Measurements from ENCODE around the gene MRPL58.

The MRPL58 gene

DNA sequence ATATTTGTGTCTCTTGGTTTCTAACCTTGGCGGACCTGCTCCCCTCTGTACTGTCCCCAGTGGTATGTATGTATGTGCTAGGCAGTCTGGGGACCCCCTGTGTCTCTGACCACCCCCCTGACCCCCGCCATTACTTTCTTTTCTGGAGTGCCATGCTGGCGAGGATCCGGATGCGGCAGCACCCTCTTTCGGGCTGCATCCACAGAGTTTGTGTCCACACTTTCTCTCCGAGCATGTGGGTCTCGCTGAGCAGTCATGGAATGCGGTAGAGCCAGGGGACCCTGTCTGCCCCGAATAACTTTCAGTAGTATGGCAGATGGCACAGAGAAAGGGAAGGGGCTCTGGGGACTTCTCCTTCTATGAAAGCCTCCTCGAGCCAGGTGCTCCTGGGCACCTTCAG lies 51.6 kb downstream of the MRPL58 start:
- peaks cover 37 to 43% of the 10 kb centered on the region in 2 donors for H3K36me3 ChIP-seq (ENCODE audit: control insufficient read depth in 2 of 2, insufficient read depth in 2 of 2, low read length in 2 of 2)
- H3K4me1 ChIP-seq (ENCODE audit: control insufficient read depth, insufficient read depth, low read length) = peaks cover 8% of the 10 kb centered on the region
- H3K9me3 ChIP-seq (ENCODE audit: control insufficient read depth in 2 of 2, low read length in 2 of 2) = no peaks in the 10 kb centered on the region
- no peak overlapping the region for H3K9ac ChIP-seq (ENCODE audit: low read length in 2 of 2)
- H3K27ac ChIP-seq (ENCODE audit: low read length) = no peak overlapping the region
- no peaks in the 10 kb centered on the region for H3K27me3 ChIP-seq (ENCODE audit: control insufficient read depth in 1 of 2, insufficient read depth in 2 of 2, low read length in 2 of 2)
- H3K4me3 ChIP-seq (ENCODE audit: low read length in 2 of 2) = no peak overlapping the region

DNA sequence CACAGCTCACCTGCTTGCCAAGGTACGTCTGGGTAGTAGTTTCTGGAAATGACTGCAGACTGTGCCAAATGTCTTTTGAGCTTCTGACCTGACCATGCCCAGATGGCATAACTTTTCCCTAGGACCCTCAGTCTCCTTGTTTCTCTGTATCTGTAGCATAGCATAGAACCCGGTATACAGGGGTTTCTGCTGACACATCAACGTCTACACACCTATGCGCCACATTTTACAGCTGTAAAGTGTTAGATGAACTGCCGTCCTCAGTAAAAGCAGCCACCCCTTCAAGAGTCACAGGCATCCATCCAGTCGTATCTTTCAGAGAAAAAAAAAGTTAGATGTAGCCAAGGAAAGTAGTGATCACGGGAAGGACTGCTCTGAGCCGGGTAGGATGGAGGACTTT lies 52.0 kb downstream of the MRPL58 start:
- no peaks in the 10 kb centered on the region for H3K9me3 ChIP-seq (ENCODE audit: control insufficient read depth in 2 of 2, low read length in 2 of 2)
- no peaks in the 10 kb centered on the region for H3K27me3 ChIP-seq (ENCODE audit: control insufficient read depth in 1 of 2, insufficient read depth in 2 of 2, low read length in 2 of 2)
- no peak overlapping the region for H3K9ac ChIP-seq (ENCODE audit: low read length in 2 of 2)
- H3K27ac ChIP-seq (ENCODE audit: low read length) = no peak overlapping the region
- peaks cover 5% of the 10 kb centered on the region for H3K4me1 ChIP-seq (ENCODE audit: control insufficient read depth, insufficient read depth, low read length)
- H3K4me3 ChIP-seq (ENCODE audit: low read length in 2 of 2) = no peak overlapping the region
- peaks cover 37 to 40% of the 10 kb centered on the region in 2 donors for H3K36me3 ChIP-seq (ENCODE audit: control insufficient read depth in 2 of 2, insufficient read depth in 2 of 2, low read length in 2 of 2)

DNA sequence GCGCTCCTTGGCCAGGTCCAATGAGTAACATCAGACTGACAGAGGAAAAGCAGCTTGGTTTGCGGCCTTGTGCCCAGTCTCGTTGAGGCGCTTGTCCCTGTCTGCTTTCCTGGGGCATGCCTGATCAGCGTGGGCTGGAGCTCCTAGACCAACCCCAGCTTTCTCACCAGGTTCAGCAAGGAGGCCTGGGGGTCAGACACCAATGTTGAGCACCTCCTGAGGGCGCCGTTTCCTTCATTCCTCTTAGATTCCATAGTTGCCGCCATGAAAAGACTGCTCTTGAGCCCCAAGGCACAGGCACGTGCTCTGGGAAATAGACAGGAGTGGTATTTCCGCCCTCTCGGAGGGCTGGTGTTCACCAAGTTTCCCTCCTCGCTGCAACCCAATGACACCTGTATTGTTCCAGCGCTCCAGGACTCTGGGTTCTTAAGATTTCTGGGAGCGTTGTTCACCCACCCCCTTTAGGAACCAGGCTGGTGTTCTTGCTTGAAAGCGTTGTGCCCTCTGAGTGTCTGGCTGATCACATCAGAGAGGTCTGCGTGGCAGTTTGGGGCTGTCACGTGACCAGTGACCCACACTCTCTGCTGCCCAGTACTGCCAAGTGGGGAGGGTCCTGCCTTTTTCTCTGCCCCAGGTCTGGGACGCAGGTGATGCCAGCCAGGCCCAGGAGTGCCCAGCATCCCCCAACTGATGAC lies 52.5 kb downstream of the MRPL58 start:
- H3K4me1 ChIP-seq (ENCODE audit: control insufficient read depth, insufficient read depth, low read length) = no peaks in the 10 kb centered on the region
- no peak overlapping the region for H3K4me3 ChIP-seq (ENCODE audit: low read length in 2 of 2)
- no peak overlapping the region for H3K9ac ChIP-seq (ENCODE audit: low read length in 2 of 2)
- no peak overlapping the region for H3K27ac ChIP-seq (ENCODE audit: low read length)
- H3K9me3 ChIP-seq (ENCODE audit: control insufficient read depth in 2 of 2, low read length in 2 of 2) = no peaks in the 10 kb centered on the region
- no peaks in the 10 kb centered on the region for H3K27me3 ChIP-seq (ENCODE audit: control insufficient read depth in 1 of 2, insufficient read depth in 2 of 2, low read length in 2 of 2)
- H3K36me3 ChIP-seq (ENCODE audit: control insufficient read depth in 2 of 2, insufficient read depth in 2 of 2, low read length in 2 of 2) = peaks cover 37% of the 10 kb centered on the region in 2 donors

DNA sequence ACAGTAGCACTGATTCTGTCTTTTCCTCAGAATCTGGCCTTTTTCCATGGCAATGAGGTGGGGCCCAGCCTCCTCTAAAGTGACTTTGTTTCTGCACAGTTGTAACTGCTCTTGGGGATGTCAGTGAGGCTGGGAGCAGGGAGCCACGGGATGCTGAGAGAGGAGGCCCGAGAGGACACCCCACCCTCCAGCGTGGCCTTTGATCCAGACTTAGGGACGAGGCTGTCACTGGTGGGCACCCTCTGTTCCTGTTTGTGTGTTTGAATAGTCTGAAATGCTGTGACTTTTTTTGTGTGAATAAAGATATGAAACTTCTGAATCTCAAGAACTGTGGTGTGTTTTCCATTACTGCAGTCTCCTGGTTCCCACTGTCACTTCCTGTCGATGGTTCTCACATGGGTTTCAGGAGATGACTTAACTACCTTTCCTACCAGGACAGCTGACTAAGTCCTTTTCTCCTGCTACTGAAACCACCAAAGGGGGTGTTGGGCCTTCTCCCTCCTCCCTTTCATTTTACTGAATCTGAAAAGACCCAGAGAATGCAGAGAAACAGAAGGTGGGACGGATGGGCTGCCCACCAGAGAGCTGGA lies 53.2 kb downstream of the MRPL58 start:
- Histone ChIP-seq H3K27me3 (ENCODE audit: control insufficient read depth in 1 of 2, insufficient read depth in 2 of 2, low read length in 2 of 2) (no peaks in the 10 kb centered on the region), H3K36me3 (ENCODE audit: control insufficient read depth in 2 of 2, insufficient read depth in 2 of 2, low read length in 2 of 2) (peaks cover 35 to 37% of the 10 kb centered on the region in 2 donors), H3K27ac (ENCODE audit: low read length) (no peak overlapping the region), H3K4me1 (ENCODE audit: control insufficient read depth, insufficient read depth, low read length) (no peaks in the 10 kb centered on the region), H3K4me3 (ENCODE audit: low read length in 2 of 2) (no peak overlapping the region), H3K9ac (ENCODE audit: low read length in 2 of 2) (no peak overlapping the region), H3K9me3 (ENCODE audit: control insufficient read depth in 2 of 2, low read length in 2 of 2) (no peaks in the 10 kb centered on the region)

DNA sequence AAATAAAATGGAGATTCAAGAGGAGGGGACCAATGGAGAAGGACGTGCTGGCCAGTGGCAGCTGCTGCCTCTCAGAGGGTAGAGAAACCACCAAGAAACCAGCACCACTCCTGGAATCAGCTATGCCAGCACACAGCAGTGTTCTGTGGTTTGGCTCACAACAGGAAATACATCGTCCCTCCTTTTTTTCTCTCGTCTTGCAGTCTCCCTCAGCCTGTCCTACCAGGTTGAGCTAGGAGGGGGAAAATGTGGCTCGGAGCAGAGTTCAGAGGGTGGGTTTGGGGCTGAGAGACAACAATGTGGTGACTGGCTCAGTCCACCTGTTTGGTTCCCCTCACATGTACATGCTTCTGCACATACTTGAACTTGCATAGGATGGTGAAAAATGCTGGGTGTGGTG lies 55.4 kb downstream of the MRPL58 start:
- no peaks in the 10 kb centered on the region for H3K9me3 ChIP-seq (ENCODE audit: control insufficient read depth in 2 of 2, low read length in 2 of 2)
- no peak overlapping the region for H3K9ac ChIP-seq (ENCODE audit: low read length in 2 of 2)
- no peaks in the 10 kb centered on the region for H3K4me1 ChIP-seq (ENCODE audit: control insufficient read depth, insufficient read depth, low read length)
- no peak overlapping the region for H3K27ac ChIP-seq (ENCODE audit: low read length)
- H3K27me3 ChIP-seq (ENCODE audit: control insufficient read depth in 1 of 2, insufficient read depth in 2 of 2, low read length in 2 of 2) = no peaks in the 10 kb centered on the region
- no peak overlapping the region for H3K4me3 ChIP-seq (ENCODE audit: low read length in 2 of 2)
- H3K36me3 ChIP-seq (ENCODE audit: control insufficient read depth in 2 of 2, insufficient read depth in 2 of 2, low read length in 2 of 2) = peaks cover 20% of the 10 kb centered on the region in 2 donors

DNA sequence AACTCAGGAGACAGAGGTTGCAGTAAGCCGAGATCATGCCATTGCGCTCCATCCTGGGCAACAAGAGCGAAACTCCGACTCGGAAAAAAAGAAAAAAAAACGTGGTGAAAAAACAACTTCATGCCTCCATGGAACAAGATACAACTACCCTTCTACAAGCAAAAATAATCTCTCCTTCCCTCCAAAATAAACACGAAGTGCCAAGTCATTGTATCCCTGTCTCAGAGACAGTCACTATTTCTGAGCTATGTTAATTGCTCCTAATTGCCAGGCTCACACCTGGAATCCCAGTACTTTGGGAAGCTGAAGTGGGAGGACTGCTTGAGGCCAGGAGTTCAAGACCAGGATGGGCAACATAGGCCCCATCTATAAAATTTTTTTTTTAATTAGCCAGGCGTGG lies 56.3 kb downstream of the MRPL58 start:
- Histone ChIP-seq H3K4me3 (ENCODE audit: low read length in 2 of 2) (no peak overlapping the region), H3K36me3 (ENCODE audit: control insufficient read depth in 2 of 2, insufficient read depth in 2 of 2, low read length in 2 of 2) (peaks cover 11% of the 10 kb centered on the region in 2 donors), H3K27me3 (ENCODE audit: control insufficient read depth in 1 of 2, insufficient read depth in 2 of 2, low read length in 2 of 2) (no peaks in the 10 kb centered on the region), H3K27ac (ENCODE audit: low read length) (no peak overlapping the region), H3K4me1 (ENCODE audit: control insufficient read depth, insufficient read depth, low read length) (no peaks in the 10 kb centered on the region), H3K9ac (ENCODE audit: low read length in 2 of 2) (no peak overlapping the region), H3K9me3 (ENCODE audit: control insufficient read depth in 2 of 2, low read length in 2 of 2) (no peaks in the 10 kb centered on the region)

DNA sequence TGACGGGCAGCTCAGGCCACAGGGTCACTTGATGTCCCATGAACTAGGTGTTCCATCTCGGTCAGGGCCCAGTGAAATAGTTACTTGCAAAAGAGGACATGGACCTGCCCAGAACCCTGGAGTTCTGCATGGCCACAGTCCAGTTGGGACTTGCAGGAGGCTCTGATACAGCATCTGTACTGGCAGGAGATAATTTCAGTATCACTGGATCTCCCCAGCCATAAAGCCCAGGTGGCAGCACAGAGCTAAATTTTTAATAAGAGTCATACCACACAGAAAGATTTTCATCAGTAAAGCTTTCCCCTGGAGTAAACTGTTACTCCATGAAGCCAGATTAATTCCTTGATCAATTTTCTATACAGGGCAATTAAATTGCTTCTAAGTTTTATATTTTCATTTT lies 57.3 kb downstream of the MRPL58 start:
- no peaks in the 10 kb centered on the region for H3K27me3 ChIP-seq (ENCODE audit: control insufficient read depth in 1 of 2, insufficient read depth in 2 of 2, low read length in 2 of 2)
- H3K27ac ChIP-seq (ENCODE audit: low read length) = no peak overlapping the region

More for the DNA sequence above, 57.3 kb downstream of the MRPL58 start:
- peaks cover under 1 to 3% of the 10 kb centered on the region in 2 donors for H3K36me3 ChIP-seq (ENCODE audit: control insufficient read depth in 2 of 2, insufficient read depth in 2 of 2, low read length in 2 of 2)
- no peak overlapping the region for H3K9ac ChIP-seq (ENCODE audit: low read length in 2 of 2)
- H3K4me3 ChIP-seq (ENCODE audit: low read length in 2 of 2) = no peak overlapping the region
- no peaks in the 10 kb centered on the region for H3K9me3 ChIP-seq (ENCODE audit: control insufficient read depth in 2 of 2, low read length in 2 of 2)
- H3K4me1 ChIP-seq (ENCODE audit: control insufficient read depth, insufficient read depth, low read length) = no peaks in the 10 kb centered on the region
